H1 (cell line): ENCODE results near the gene CCDC102A.

Experiments
- KDM1A ChIP-seq: fragments of 200-600, 300-600 bp; sonication (generic); IDR thresholded peaks from 2 replicates; pipeline ENCODE4 v1.7.1; 2016; ENCODE audit warnings: mild to moderate bottlenecking, low read length, borderline replicate concordance
- POLR2A ChIP-seq, 2 experiments: IDR thresholded peaks; 1 replicate in 1 of 2; 2 replicates in 1 of 2; pipeline ENCODE4 v1.6.1; 2011; ENCODE audit warnings: low read depth in 2 of 2, low read length in 2 of 2, mild to moderate bottlenecking in 2 of 2; ENCODE audit errors: control extremely low read depth in 1 of 2
- POLR2AphosphoS5 ChIP-seq: IDR thresholded peaks from 2 replicates; pipeline ENCODE4 v1.6.1; 2011; ENCODE audit warnings: low read depth, low read length
- SP4 ChIP-seq: IDR thresholded peaks from 2 replicates; pipeline ENCODE4 v1.6.1; 2012; ENCODE audit warnings: low read length, inconsistent platforms
- SUZ12 ChIP-seq: fragments of 200-600 bp; sonication (generic); IDR thresholded peaks from 2 replicates; pipeline ENCODE4 v1.6.1; 2012; ENCODE audit warnings: mild to moderate bottlenecking, inconsistent platforms, low read length, moderate library complexity, mixed read lengths
- ZNF274 ChIP-seq: IDR thresholded peaks from 2 replicates; pipeline ENCODE4 v1.7.0; 2012; ENCODE audit warnings: low read length, borderline replicate concordance; ENCODE audit errors: extremely low read depth
- TF ChIP-seq, protein P1 (sequence below), 3 experiments: IDR thresholded peaks; 1 replicate in 2 of 3; 2 replicates in 1 of 3; pipeline versions ENCODE4 v1.5.1 to v1.6.1; 2011; ENCODE audit warnings: low read length in 3 of 3, mild to moderate bottlenecking in 3 of 3, inconsistent platforms in 2 of 3, low read depth in 1 of 3, moderate library complexity in 1 of 3; ENCODE audit not compliant: insufficient read depth in 1 of 3; ENCODE audit errors: control extremely low read depth in 1 of 3

DNA sequence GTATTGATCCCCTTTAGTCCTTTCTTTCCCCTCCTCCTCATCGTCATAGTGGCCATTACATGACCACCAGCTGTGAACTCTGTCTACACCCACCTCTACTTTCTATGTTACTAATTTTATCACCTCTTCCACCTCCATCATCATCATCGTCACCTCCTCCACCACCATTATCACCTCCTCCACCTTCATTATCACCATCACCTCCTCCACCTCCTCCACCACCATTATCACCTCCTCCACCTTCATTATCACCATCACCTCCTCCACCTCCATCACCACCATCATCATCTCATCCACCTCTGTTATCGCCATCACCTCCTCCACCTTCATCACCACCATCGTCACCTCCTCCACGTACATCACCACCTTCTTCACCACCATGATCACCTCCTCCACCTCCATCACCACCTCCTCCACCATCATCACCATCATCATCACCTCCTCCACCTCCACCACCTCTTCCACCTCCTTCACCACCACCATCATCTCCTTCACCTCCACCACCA, 31.9 kb upstream of the CCDC102A start:
- TF ChIP-seq, protein P1, sequence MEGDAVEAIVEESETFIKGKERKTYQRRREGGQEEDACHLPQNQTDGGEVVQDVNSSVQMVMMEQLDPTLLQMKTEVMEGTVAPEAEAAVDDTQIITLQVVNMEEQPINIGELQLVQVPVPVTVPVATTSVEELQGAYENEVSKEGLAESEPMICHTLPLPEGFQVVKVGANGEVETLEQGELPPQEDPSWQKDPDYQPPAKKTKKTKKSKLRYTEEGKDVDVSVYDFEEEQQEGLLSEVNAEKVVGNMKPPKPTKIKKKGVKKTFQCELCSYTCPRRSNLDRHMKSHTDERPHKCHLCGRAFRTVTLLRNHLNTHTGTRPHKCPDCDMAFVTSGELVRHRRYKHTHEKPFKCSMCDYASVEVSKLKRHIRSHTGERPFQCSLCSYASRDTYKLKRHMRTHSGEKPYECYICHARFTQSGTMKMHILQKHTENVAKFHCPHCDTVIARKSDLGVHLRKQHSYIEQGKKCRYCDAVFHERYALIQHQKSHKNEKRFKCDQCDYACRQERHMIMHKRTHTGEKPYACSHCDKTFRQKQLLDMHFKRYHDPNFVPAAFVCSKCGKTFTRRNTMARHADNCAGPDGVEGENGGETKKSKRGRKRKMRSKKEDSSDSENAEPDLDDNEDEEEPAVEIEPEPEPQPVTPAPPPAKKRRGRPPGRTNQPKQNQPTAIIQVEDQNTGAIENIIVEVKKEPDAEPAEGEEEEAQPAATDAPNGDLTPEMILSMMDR (IDR thresholded peaks at IDR 0.05; ENCODE audit: control extremely low read depth in 1 of 3, insufficient read depth in 1 of 3, low read depth in 1 of 3, low read length in 3 of 3), result no peak
- no peak for TF ChIP-seq ZNF274
- TF ChIP-seq SUZ12, result no peak
- TF ChIP-seq SP4, result no peak
- TF ChIP-seq KDM1A, result no peak
- no peak for TF ChIP-seq POLR2A (IDR thresholded peaks at IDR 0.05; ENCODE audit: control extremely low read depth in 1 of 2, low read depth in 2 of 2, low read length in 2 of 2)
- TF ChIP-seq POLR2AphosphoS5, result no peak
